Measurements from ENCODE around the gene LIPK. TPM values are rescaled to one million over a fixed set of nuclear protein-coding genes. Genes with fewer than 3 reads are reported as not detected.

LIPK gene
- total RNA-seq, 1 experiment from 2014 or later, result not detected

GRCh38 chr10:88786032-88786770 lies 80.2 kb downstream of the LIPK start:
- no peak for DNase-seq (ENCODE audit: low spot score)

GRCh38 chr10:88787463-88787862 lies 81.4 kb downstream of the LIPK start:
- no peak for DNase-seq (ENCODE audit: low spot score)

GRCh38 chr10:88788924-88789323 lies 82.9 kb downstream of the LIPK start:
- DNase-seq (ENCODE audit: low spot score), result no peak

DNA sequence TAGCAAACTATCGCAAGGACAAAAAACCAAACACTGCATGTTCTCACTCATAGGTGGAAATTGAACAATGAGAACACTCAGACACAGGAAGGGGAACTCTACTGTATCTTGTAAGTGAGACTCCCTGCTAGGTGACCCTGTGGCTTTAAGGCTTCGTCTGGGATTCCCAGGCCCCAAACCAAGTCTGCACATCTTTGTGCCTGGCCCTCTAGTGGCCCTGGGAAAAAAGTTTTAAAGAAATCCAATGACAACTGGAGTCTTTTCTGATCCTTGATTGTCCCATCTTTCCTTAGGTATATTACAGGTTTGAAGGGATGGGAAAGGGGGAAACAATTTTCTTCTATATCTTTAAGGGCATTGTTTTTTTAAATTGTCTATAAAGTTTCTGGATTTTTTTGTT lies 85.9 kb downstream of the LIPK start:
- DNase-seq (ENCODE audit: low spot score), result peak; percentile 44

DNA sequence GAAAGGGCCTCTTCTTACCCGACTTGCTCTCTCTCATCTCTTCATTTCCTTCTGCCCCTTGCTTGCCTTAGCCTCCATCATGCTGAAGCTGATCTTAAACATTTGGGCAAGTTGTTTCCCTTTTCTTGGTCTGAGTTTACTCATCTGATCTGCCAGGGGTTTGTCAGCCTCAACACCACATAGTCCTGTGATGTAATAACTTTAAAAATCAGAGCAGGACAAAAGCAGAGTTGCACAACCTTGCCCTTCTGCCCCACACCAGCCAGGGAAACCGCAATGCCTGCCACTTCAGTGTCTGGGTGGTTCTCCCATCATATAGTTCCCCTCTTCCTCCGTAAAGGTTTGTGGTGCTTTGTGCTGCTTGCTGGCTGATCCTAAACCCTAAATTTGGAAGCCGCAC lies 86.6 kb downstream of the LIPK start:
- DNase-seq (ENCODE audit: low spot score), result peak; percentile 55

DNA sequence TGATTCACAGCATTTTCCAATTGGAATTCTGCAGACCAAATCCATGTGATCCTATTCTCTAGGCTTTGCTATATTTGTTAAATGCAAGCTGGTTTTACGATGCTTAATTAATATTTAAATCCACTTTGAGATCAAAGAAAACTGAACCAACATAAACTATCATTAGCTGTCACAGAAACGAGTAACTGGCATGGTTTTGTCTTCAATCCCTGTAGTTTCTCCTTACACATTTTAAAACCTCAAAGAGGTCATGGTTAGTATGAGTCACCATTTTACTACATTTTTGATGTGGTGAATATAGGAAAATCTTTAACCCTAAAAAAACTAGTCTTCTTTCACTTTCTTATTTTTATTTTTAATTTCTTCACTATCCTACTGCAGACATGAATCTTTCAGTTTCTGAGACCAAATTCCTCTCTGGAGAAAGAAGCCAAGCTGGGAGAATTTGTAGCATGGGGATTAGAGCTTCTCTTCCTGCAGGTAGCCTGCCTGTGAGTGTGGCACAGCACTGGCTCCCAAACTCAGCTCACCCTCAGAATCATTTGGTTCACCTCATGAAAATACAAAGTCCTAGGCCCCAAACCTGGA lies 87.8 kb downstream of the LIPK start:
- DNase-seq (ENCODE audit: low spot score), result peak; percentile 65

DNA sequence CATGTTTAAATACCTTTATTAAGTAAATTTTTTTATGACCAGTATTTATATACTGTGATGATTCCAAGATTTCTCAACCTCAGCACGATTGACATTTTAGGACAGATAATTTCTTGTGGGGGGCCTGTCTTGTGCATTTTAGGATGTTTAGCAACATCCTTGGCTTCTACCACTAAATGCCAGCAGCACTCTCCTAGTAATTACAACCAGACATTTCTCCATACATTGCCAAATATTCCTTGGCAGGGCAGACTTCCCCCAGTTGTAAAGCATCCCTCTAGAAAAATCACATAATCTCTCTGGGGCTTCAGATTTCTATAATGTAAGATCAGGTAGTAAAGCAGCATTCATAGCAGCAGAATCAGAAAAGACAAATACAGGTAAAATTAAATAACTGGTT lies 88.7 kb downstream of the LIPK start:
- no peak for DNase-seq (ENCODE audit: low spot score)

GRCh38 chr10:88800152-88801125 lies 94.4 kb downstream of the LIPK start:
- DNase-seq (ENCODE audit: low spot score), result peak; percentile 33

Other genes with a start within 250 kb of the LIPK start
- gene RNLS, start 122.9 kb upstream of the LIPK start, total RNA-seq (2014; rRNA removed; shearing (Covaris generic)), result 23.2 and 25.1 TPM in 2 replicates
- gene LIPJ, start 119.5 kb upstream of the LIPK start, total RNA-seq (2014; rRNA removed; shearing (Covaris generic)), result 0.10 TPM in 1 of 2 replicates, not detected in the other
- gene LIPF, start 41.8 kb upstream of the LIPK start, total RNA-seq (2014; rRNA removed; shearing (Covaris generic)), result not detected in 2 replicates
- gene LIPN, start 53.8 kb downstream of the LIPK start, total RNA-seq (2014; rRNA removed; shearing (Covaris generic)), result not detected in 2 replicates
- gene LIPM, start 96.5 kb downstream of the LIPK start, total RNA-seq (2014; rRNA removed; shearing (Covaris generic)), result not detected in 2 replicates
- gene ANKRD22, start 145.6 kb downstream of the LIPK start, total RNA-seq (2014; rRNA removed; shearing (Covaris generic)), result not detected in 2 replicates
- 40.4 and 48.8 TPM in 2 replicates for gene STAMBPL1, start 174.0 kb downstream of the LIPK start, total RNA-seq (2014; rRNA removed; shearing (Covaris generic))
- gene ACTA2, start 246.5 kb downstream of the LIPK start, total RNA-seq (2014; rRNA removed; shearing (Covaris generic)), result 11.2 and 15.6 TPM in 2 replicates